ENCODE data around the gene RRM1. TPM values are rescaled to one million over a fixed set of nuclear protein-coding genes. Genes with fewer than 3 reads are reported as not detected.

Gene RRM1
- total RNA-seq, 1 donor from 2014 or later, result 34.1 TPM

GRCh38 chr11:4064278-4064955, 30.2 kb upstream of the RRM1 start:
- DNase-seq (ENCODE audit: low spot score), result no peak
- no peaks in the 10 kb centered on the region for H3K27me3 Mint-ChIP-seq (ENCODE audit: low read depth)
- no peak overlapping the region for H3K27ac Mint-ChIP-seq (ENCODE audit: unreplicated experiment)
- H3K4me1 Mint-ChIP-seq (ENCODE audit: low read depth), result peaks cover 12% of the 10 kb centered on the region
- no peak for TF ChIP-seq CTCF (IDR thresholded peaks at IDR 0.05)
- no peak overlapping the region for H3K4me3 Mint-ChIP-seq (ENCODE audit: unreplicated experiment)
- H3K9me3 Mint-ChIP-seq (ENCODE audit: low read depth), result no peaks in the 10 kb centered on the region
- peaks cover 5% of the 10 kb centered on the region for H3K36me3 Mint-ChIP-seq (ENCODE audit: low read depth)

GRCh38 chr11:4065086-4065485, 29.5 kb upstream of the RRM1 start:
- H3K9me3 Mint-ChIP-seq (ENCODE audit: low read depth), result no peaks in the 10 kb centered on the region
- H3K27ac Mint-ChIP-seq (ENCODE audit: unreplicated experiment), result no peak overlapping the region

GRCh38 chr11:4065601-4066377, 28.8 kb upstream of the RRM1 start:
- TF ChIP-seq CTCF (IDR thresholded peaks at IDR 0.05), result no peak
- no peak for DNase-seq (ENCODE audit: low spot score)
- Mint-ChIP-seq H3K4me3 (ENCODE audit: unreplicated experiment) (no peak overlapping the region), H3K27ac (ENCODE audit: unreplicated experiment) (no peak overlapping the region), H3K27me3 (ENCODE audit: low read depth) (no peaks in the 10 kb centered on the region), H3K4me1 (ENCODE audit: low read depth) (peaks cover 12% of the 10 kb centered on the region), H3K36me3 (ENCODE audit: low read depth) (no peaks in the 10 kb centered on the region), H3K9me3 (ENCODE audit: low read depth) (no peaks in the 10 kb centered on the region)

More at GRCh38 chr11:4065086-4065485, 29.5 kb upstream of the RRM1 start:
- peaks cover 2% of the 10 kb centered on the region for H3K36me3 Mint-ChIP-seq (ENCODE audit: low read depth)
- DNase-seq (ENCODE audit: low spot score), result no peak
- no peaks in the 10 kb centered on the region for H3K27me3 Mint-ChIP-seq (ENCODE audit: low read depth)
- no peak for TF ChIP-seq CTCF (IDR thresholded peaks at IDR 0.05)
- H3K4me1 Mint-ChIP-seq (ENCODE audit: low read depth), result peaks cover 12% of the 10 kb centered on the region
- H3K4me3 Mint-ChIP-seq (ENCODE audit: unreplicated experiment), result no peak overlapping the region

- H3K27me3 Mint-ChIP-seq (ENCODE audit: low read depth), result no peaks in the 10 kb centered on the region
- H3K9me3 Mint-ChIP-seq (ENCODE audit: low read depth), result no peaks in the 10 kb centered on the region
- peaks cover 2% of the 10 kb centered on the region for H3K36me3 Mint-ChIP-seq (ENCODE audit: low read depth)
- H3K27ac Mint-ChIP-seq (ENCODE audit: unreplicated experiment), result no peak overlapping the region
- TF ChIP-seq CTCF (IDR thresholded peaks at IDR 0.05), result no peak
- H3K4me3 Mint-ChIP-seq (ENCODE audit: unreplicated experiment), result no peak overlapping the region
- peaks cover 18% of the 10 kb centered on the region for H3K4me1 Mint-ChIP-seq (ENCODE audit: low read depth)
- DNase-seq (ENCODE audit: low spot score), result no peak
Measured at GRCh38 chr11:4066910-4067309, 27.7 kb upstream of the RRM1 start.

GRCh38 chr11:4068962-4069361, 25.6 kb upstream of the RRM1 start:
- H3K27ac Mint-ChIP-seq (ENCODE audit: unreplicated experiment), result no peak overlapping the region
- TF ChIP-seq CTCF (IDR thresholded peaks at IDR 0.05), result no peak
- no peak for DNase-seq (ENCODE audit: low spot score)
- no peaks in the 10 kb centered on the region for H3K9me3 Mint-ChIP-seq (ENCODE audit: low read depth)
- peaks cover 23% of the 10 kb centered on the region for H3K4me1 Mint-ChIP-seq (ENCODE audit: low read depth)
- H3K4me3 Mint-ChIP-seq (ENCODE audit: unreplicated experiment), result no peak overlapping the region
- no peaks in the 10 kb centered on the region for H3K27me3 Mint-ChIP-seq (ENCODE audit: low read depth)
- H3K36me3 Mint-ChIP-seq (ENCODE audit: low read depth), result peaks cover 2% of the 10 kb centered on the region

Data from chondrocyte (in vitro differentiated cells).